CD4-positive, CD25-positive, alpha-beta regulatory T cell (primary cell): Measurements from ENCODE around the gene LGI4. TPM values are rescaled to one million over a fixed set of nuclear protein-coding genes. Genes with fewer than 3 reads are reported as not detected.
"Not testable (repeated sequence)": the region's sequence is repeated elsewhere in the genome, so short reads cannot be mapped to it uniquely, and the experiment has no call there.

Experiments
- ATAC-seq, 2 donors: fragments of 150-1000 bp; cut with Tn5 transposase; one replicate each; pipeline ENCODE4 v1.10.0; 2021; ENCODE audit warnings: low read depth in 2 of 2, moderate number of reproducible peaks in 2 of 2, moderate library complexity in 1 of 2
- DNase-seq, 3 donors: peaks; one replicate each; pipeline versions ENCODE4 v3.0.0 to v3.0.0-alpha.2; 2012 to 2022; ENCODE audit warnings: mixed read lengths in 1 of 3
- H3K27ac ChIP-seq: one replicate; pipeline ENCODE4 v1.7.0; 2013; ENCODE audit warnings: mild to moderate bottlenecking, low read length; ENCODE audit not compliant: insufficient read depth, poor library complexity, severe bottlenecking
- H3K27me3 ChIP-seq: one replicate; pipeline ENCODE4 v1.7.0; 2013; ENCODE audit warnings: low read length; ENCODE audit not compliant: control insufficient read depth, insufficient read depth
- H3K36me3 ChIP-seq: one replicate; pipeline ENCODE4 v1.7.0; 2013; ENCODE audit warnings: mild to moderate bottlenecking, low read length, moderate library complexity; ENCODE audit not compliant: control insufficient read depth, insufficient read depth
- H3K4me1 ChIP-seq: 2 replicates; pipeline ENCODE4 v1.7.0; 2013; ENCODE audit warnings: mild to moderate bottlenecking, low read length; ENCODE audit not compliant: insufficient read depth, control insufficient read depth, poor library complexity, severe bottlenecking
- H3K4me3 ChIP-seq: one replicate; pipeline ENCODE4 v1.7.0; 2013; ENCODE audit warnings: low read depth, mild to moderate bottlenecking, low read length, moderate library complexity
- H3K9me3 ChIP-seq, 2 experiments: 1 replicate in 1 of 2; 2 replicates in 1 of 2; pipeline ENCODE4 v1.7.0; 2013; ENCODE audit warnings: low read length in 2 of 2, mild to moderate bottlenecking in 1 of 2, moderate library complexity in 1 of 2; ENCODE audit not compliant: control insufficient read depth in 2 of 2
- H3K27ac Mint-ChIP-seq, 3 donors: one replicate each; pipeline ENCODE4 v1.8.0; 2020 to 2022; ENCODE audit warnings: mild to moderate bottlenecking in 3 of 3, mixed read lengths in 3 of 3, moderate library complexity in 2 of 3
- H3K27me3 Mint-ChIP-seq: one replicate; pipeline ENCODE4 v1.8.0; 2022; ENCODE audit warnings: mild to moderate bottlenecking, mixed read lengths
- H3K36me3 Mint-ChIP-seq: one replicate; pipeline ENCODE4 v1.8.0; 2020; ENCODE audit warnings: mixed read lengths
- H3K4me1 Mint-ChIP-seq, 4 donors: one replicate each; pipeline ENCODE4 v1.8.0; 2020 to 2022; ENCODE audit warnings: mixed read lengths in 4 of 4, mild to moderate bottlenecking in 1 of 4
- H3K4me3 Mint-ChIP-seq, 4 donors: one replicate each; pipeline ENCODE4 v1.8.0; 2020 to 2022; ENCODE audit warnings: mild to moderate bottlenecking in 4 of 4, mixed read lengths in 4 of 4, moderate library complexity in 3 of 4
- H3K9me3 Mint-ChIP-seq, 7 donors: one replicate each; pipeline ENCODE4 v1.8.0; 2020 to 2022; ENCODE audit warnings: mixed read lengths in 7 of 7, mild to moderate bottlenecking in 3 of 7, moderate library complexity in 2 of 7
- polyA plus RNA-seq, 4 donors: library from polyadenylated mRNA; unstranded; fragments of 300-500 nt; fragmentation: Illumina TruSeq; gene quantifications; one replicate each; pipeline ENCODE4 v1.2.3, GENCODE V29; 2021
- total RNA-seq: library from RNA; stranded (reverse); gene quantifications from one replicate; pipeline ENCODE4 v1.2.3, GENCODE V29; 2022

The LGI4 gene
- total and polyA plus RNA-seq, 5 donors from 2014 or later: 0.64 TPM; not detected in 4

DNA sequence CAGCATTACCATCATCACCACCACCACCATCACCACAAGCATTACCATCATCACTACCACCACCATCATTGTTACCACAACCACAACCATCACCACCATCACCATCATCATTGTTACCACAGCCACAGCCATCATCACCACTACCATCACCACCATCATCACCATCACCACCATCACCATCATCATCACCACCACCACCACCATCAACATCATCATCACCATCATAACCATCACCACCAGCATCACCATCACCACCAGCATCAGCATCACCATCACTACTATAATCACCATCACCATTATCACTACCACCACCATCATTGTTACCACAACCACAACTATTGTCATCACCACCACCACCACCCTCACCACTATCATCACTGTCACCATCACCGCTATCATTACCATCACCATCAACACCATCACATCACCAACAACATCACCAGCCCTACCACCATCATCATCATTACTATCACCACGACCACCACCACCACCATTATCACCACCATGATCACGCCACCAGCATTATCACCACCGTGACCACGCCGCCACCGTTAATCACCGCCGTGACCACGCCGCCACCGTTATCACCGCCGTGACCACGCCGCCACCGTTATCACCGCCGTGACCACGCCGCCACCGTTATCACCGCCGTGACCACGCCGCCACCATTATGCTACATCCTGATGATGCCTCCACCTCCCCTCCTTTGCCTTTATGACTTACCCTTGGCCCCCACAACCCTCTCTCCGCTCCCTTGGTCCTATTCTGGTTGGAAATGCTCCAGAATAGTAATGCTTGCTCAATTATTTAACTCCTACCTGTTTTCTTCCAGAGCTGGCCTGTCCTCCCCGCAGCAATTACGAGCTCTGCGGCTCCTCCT is 29.2 kb downstream of the LGI4 start:
- Mint-ChIP-seq H3K36me3 (no peaks in the 10 kb centered on the region), H3K9me3 (no peaks in the 10 kb centered on the region), H3K27ac (no peak overlapping the region), H3K4me3 (no peak overlapping the region), H3K27me3 (no peaks in the 10 kb centered on the region), H3K4me1 (no peaks in the 10 kb centered on the region)
- H3K36me3 ChIP-seq: no peaks in the 10 kb centered on the region
- H3K9me3 ChIP-seq: no peaks in the 10 kb centered on the region
- no peaks in the 10 kb centered on the region for H3K4me1 ChIP-seq
- DNase-seq (no peak), ATAC-seq (no peak)
- no peak overlapping the region for H3K4me3 ChIP-seq
- H3K27me3 ChIP-seq: no peaks in the 10 kb centered on the region
- H3K27ac ChIP-seq: no peak overlapping the region

DNA sequence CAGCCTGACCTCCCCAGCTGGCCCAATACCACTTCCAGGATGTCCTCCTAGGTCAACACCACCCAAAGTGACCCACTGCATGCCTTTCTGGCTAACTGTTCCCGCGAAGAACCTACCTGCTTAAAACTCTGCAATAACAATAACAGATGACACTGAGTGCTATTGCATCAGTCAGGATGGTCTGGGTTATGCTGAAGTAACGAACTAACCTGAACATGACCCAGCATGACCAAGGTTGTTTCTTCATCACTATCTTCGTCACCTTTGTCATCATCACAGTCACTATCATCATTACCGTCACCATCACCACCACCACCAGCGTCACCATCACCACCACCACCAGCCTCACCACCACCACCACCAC is 29.8 kb downstream of the LGI4 start:
- ATAC-seq (no peak), DNase-seq (no peak)
- H3K9me3 ChIP-seq: no peaks in the 10 kb centered on the region
- H3K4me1 ChIP-seq: no peaks in the 10 kb centered on the region
- Mint-ChIP-seq H3K4me3 (no peak overlapping the region), H3K27me3 (no peaks in the 10 kb centered on the region), H3K4me1 (no peaks in the 10 kb centered on the region), H3K27ac (no peak overlapping the region), H3K9me3 (no peaks in the 10 kb centered on the region), H3K36me3 (no peaks in the 10 kb centered on the region)
- H3K36me3 ChIP-seq: no peaks in the 10 kb centered on the region
- no peak overlapping the region for H3K4me3 ChIP-seq
- H3K27me3 ChIP-seq: no peaks in the 10 kb centered on the region
- H3K27ac ChIP-seq: no peak overlapping the region

DNA sequence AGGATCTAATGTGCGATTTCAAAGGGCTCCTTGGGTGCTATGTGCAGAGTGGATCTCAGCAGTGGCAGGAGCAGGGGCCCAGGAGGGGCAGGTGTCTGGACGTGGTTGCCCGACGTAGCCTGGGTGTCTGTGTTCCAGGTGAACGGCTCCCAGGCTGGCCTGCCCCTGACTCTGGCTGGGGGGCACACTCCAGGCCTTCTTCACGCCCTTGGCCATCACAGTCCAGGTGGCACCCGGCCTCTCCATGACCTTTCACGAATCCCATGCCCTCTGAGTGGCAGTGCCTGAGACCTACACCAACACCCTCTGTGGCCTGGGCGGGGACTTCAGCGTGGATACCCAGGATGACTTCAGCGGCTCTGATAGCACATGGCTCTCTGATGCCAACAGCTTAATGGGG is 30.5 kb downstream of the LGI4 start:
- H3K36me3 ChIP-seq: no peaks in the 10 kb centered on the region
- Mint-ChIP-seq H3K4me3 (no peak overlapping the region), H3K4me1 (no peaks in the 10 kb centered on the region), H3K36me3 (no peaks in the 10 kb centered on the region), H3K27me3 (no peaks in the 10 kb centered on the region), H3K9me3 (no peaks in the 10 kb centered on the region), H3K27ac (no peak overlapping the region)
- ATAC-seq (no peak), DNase-seq (no peak)
- no peaks in the 10 kb centered on the region for H3K9me3 ChIP-seq
- H3K4me1 ChIP-seq: no peaks in the 10 kb centered on the region
- no peak overlapping the region for H3K4me3 ChIP-seq
- no peak overlapping the region for H3K27ac ChIP-seq
- H3K27me3 ChIP-seq: no peaks in the 10 kb centered on the region

DNA sequence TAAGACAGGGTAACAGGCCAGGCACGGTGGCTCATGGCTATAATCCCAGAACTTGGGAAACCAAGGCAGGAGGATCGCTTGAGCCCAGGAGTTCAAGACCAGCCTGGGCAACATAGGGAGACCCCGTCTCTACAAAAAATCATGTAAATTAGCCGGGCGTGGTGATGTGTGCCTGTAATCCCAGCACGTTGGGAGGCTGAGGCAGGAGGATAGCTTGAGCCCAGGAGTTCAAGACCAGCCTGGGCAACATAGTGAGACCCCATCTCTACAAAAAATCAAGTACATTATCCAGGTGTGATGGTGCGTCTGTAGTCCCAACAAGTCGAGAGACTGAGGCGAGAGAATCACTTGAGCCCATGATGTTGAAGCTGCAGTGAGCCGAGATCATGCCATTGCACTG is 31.2 kb downstream of the LGI4 start:
- H3K27me3 ChIP-seq, H3K4me1 Mint-ChIP-seq, H3K27ac ChIP-seq, DNase-seq, H3K36me3 ChIP-seq, H3K27me3 Mint-ChIP-seq, H3K36me3 Mint-ChIP-seq, H3K4me3 Mint-ChIP-seq, H3K9me3 ChIP-seq, H3K9me3 Mint-ChIP-seq, ATAC-seq, H3K4me3 ChIP-seq, H3K4me1 ChIP-seq: not testable (repeated sequence)
- H3K27ac Mint-ChIP-seq: peak overlapping the region in 1 of 3 donors; percentile 74

DNA sequence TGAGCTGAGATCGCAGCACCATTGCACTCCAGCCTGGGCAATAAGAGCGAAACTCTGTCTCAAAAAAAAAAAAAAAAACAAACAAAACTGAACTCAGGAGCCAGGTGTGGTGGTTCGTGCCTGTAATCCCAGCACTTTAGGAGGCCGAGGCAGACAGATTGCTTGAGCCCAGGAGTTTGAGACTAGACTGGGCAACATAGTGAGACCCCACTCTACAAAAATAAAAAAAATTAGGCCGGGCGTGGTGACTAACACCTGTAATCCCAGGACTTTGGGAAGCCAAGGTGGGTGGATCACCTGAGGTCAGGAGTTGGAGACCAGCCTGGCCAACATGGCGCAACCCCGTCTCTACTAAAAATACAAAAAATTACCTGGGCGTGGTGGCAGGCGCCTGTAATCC is 32.9 kb downstream of the LGI4 start:
- H3K27me3 Mint-ChIP-seq, DNase-seq, H3K27ac Mint-ChIP-seq, H3K27ac ChIP-seq, H3K9me3 ChIP-seq, H3K4me3 Mint-ChIP-seq, H3K4me1 ChIP-seq, H3K27me3 ChIP-seq, ATAC-seq, H3K4me1 Mint-ChIP-seq, H3K4me3 ChIP-seq, H3K36me3 ChIP-seq, H3K9me3 Mint-ChIP-seq, H3K36me3 Mint-ChIP-seq: not testable (repeated sequence)

DNA sequence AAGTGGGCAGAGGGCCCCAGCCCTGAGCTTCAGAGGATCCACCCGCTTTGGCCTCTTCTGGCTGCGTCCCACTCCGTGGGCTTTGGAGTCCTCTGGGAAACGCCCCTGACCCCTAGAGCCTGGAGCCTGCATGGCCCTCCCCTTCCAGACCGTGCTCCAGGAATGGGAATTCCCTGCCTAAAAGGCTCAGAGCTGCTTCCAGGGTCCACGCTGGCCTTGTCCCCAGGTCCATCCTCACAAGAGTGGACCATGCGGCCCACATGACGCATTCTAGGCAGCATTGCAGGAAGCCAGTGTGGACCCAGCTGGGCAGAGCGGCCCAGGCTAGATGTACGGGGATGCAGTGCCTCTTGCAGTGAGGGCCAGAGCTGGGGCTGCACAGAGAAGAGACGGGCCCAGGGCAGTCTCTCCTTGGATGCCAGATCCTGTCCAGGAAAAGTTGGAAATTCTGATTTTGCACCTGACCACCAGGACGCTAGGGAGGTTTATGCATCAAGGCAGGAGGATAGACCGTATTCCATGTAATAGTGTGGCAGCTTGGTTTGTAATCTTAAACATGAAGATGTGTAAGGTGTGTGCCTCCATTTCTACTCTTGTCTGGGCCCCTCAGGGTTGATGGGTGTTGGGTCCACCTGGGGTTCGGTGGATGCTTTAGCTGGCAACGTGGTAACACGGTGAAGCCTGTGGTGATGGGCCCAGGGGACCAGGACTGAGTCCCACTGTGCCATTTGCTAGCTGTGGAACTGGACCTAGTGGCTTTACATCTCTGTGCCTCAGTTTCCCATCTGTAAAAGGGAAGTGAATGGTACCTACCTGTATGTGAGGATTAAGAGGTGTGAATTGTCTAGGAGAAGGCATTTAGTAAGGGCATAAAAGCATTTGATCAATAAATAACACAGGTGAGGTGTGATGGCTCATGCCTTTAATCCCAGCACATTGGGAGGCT is 34.0 kb downstream of the LGI4 start:
- ATAC-seq (no peak), DNase-seq (no peak)
- Histone ChIP-seq H3K9me3 (no peaks in the 10 kb centered on the region), H3K27ac (no peak overlapping the region), H3K4me3 (no peak overlapping the region), H3K36me3 (no peaks in the 10 kb centered on the region), H3K27me3 (no peaks in the 10 kb centered on the region), H3K4me1 (no peaks in the 10 kb centered on the region)
- no peaks in the 10 kb centered on the region for H3K9me3 Mint-ChIP-seq
- no peak overlapping the region for H3K4me3 Mint-ChIP-seq
- H3K27me3 Mint-ChIP-seq: no peaks in the 10 kb centered on the region
- H3K36me3 Mint-ChIP-seq: no peaks in the 10 kb centered on the region
- H3K4me1 Mint-ChIP-seq: no peaks in the 10 kb centered on the region
- H3K27ac Mint-ChIP-seq: no peak overlapping the region

DNA sequence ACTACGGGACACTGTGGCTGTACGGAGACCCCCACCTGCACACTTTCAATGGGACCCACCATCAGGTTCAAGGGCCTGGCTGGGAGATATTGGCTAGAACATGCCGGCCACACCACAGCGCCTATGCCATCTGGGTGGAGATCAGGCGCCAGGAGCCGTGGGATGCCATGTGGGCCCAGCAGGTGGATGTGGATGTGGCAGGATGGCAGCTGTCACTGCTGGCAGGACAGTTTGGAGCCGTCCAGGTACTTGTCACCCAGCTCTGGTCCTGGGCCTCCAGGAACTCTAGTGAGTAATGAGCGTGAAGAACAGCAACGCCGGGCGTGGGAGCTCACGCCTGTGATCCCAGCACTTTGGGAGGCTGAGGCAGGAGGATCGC is 35.0 kb downstream of the LGI4 start:
- Histone ChIP-seq H3K9me3 (no peaks in the 10 kb centered on the region), H3K27ac (no peak overlapping the region), H3K27me3 (no peaks in the 10 kb centered on the region), H3K4me3 (no peak overlapping the region), H3K4me1 (no peaks in the 10 kb centered on the region), H3K36me3 (no peaks in the 10 kb centered on the region)
- H3K27me3 Mint-ChIP-seq: no peaks in the 10 kb centered on the region
- DNase-seq: no peak
- no peak overlapping the region for H3K27ac Mint-ChIP-seq
- no peak overlapping the region for H3K4me3 Mint-ChIP-seq
- H3K4me1 Mint-ChIP-seq: no peaks in the 10 kb centered on the region
- no peak for ATAC-seq
- H3K9me3 Mint-ChIP-seq: no peaks in the 10 kb centered on the region
- H3K36me3 Mint-ChIP-seq: no peaks in the 10 kb centered on the region
